BE2C (cell line): ENCODE results near the gene DYRK1A.
"Not testable (repeated sequence)": the region's sequence is repeated elsewhere in the genome, so short reads cannot be mapped to it uniquely, and the experiment has no call there.

Source experiments
- DNase-seq: peaks from one replicate; pipeline ENCODE4 v3.0.0-alpha.2; 2020
- H3K27me3 ChIP-seq: fragments of 250-450 bp; sonication (Bioruptor Pico); 2 replicates; pipeline ENCODE4 v1.5.1; 2020; ENCODE audit warnings: mild to moderate bottlenecking
- H3K36me3 ChIP-seq: fragments of 250-450 bp; sonication (Bioruptor Pico); 2 replicates; pipeline ENCODE4 v1.5.1; 2020; ENCODE audit warnings: mild to moderate bottlenecking
- H3K4me1 ChIP-seq: fragments of 250-450 bp; sonication (Bioruptor Pico); 2 replicates; pipeline ENCODE4 v1.5.1; 2020
- H3K4me3 ChIP-seq: 2 replicates; pipeline ENCODE4 v1.5.1; 2011; ENCODE audit warnings: low read depth, low read length
- H3K9me3 ChIP-seq: fragments of 250-450 bp; sonication (Bioruptor Pico); 2 replicates; pipeline ENCODE4 v1.5.1; 2020
- TF ChIP-seq, protein P1 (sequence below): IDR thresholded peaks from 2 replicates; pipeline ENCODE4 v1.5.1; 2012; ENCODE audit warnings: mild to moderate bottlenecking, low read depth, low read length

The DYRK1A gene

DNA sequence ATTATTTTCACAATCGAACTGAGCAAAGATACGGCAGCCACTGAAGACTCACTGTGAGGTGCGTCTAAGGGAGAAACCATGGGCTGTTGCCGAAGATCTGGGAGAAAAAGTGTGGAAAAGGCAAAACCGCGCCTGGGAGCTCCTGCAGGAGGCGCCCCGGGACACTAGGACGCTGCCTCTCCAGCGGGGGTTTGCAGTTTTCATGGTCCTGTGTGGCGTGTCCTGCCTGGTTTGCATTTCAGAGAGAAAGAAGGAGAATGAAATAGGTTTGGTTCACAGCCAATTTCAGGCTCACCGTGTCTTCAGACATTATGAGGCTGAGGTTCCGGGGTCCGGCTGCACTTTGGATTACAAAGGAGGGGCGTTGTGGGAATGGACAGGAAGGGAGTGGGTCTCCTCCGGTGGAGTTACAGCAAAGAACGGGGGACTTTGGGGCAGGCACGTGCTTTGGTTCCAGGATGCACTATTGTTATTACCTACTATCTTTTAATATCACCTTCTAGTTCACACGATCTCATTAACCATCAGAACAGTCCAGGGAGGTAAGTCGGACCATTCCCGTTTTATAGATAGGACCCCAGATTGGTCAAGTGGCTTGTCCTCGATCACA, 179.8 kb downstream of the DYRK1A start:
- Histone ChIP-seq H3K4me3 (no peak overlapping the region), H3K36me3 (no peaks in the 10 kb centered on the region), H3K27me3 (no peaks in the 10 kb centered on the region), H3K9me3 (peaks cover 3% of the 10 kb centered on the region; the same call in 1 of the 2 replicates), H3K4me1 (no peaks in the 10 kb centered on the region)
- no peak for DNase-seq
- TF ChIP-seq, protein P1, sequence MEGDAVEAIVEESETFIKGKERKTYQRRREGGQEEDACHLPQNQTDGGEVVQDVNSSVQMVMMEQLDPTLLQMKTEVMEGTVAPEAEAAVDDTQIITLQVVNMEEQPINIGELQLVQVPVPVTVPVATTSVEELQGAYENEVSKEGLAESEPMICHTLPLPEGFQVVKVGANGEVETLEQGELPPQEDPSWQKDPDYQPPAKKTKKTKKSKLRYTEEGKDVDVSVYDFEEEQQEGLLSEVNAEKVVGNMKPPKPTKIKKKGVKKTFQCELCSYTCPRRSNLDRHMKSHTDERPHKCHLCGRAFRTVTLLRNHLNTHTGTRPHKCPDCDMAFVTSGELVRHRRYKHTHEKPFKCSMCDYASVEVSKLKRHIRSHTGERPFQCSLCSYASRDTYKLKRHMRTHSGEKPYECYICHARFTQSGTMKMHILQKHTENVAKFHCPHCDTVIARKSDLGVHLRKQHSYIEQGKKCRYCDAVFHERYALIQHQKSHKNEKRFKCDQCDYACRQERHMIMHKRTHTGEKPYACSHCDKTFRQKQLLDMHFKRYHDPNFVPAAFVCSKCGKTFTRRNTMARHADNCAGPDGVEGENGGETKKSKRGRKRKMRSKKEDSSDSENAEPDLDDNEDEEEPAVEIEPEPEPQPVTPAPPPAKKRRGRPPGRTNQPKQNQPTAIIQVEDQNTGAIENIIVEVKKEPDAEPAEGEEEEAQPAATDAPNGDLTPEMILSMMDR = no peak

DNA sequence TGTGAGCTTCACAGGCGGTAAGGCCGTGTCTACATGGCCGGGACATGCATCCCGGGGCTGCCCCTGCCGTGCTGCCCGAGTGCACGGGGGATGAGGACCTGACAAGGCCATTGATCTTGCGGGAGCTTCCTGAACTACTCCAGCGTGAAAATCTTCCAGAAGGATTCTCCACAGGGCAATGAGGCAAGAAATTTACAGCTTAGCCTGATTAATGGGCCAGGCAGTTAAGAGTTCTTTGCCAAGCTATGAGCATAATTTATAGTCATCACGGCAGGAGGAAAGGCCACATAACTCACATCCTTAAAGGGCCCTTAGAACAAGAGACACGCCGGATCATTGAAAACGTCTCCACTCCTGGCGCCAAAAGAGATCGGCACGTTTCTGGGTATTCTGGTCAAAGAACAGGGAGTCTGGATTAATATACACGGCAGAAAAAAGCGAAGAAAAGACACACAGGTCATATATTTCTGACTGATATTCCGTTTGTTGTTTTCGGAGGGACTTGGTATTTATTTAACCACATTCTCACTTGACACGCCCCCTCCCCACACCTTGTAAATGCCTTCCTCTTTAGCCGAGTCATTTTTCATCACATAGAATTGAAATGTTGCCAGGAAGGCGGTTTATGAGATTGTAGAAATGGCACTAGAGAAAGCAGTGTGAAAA, 180.5 kb downstream of the DYRK1A start:
- Histone ChIP-seq H3K36me3 (no peaks in the 10 kb centered on the region), H3K27me3 (no peaks in the 10 kb centered on the region), H3K4me1 (no peaks in the 10 kb centered on the region), H3K4me3 (no peak overlapping the region), H3K9me3 (peaks cover 3% of the 10 kb centered on the region; the same call in 1 of the 2 replicates)
- DNase-seq = no peak
- TF ChIP-seq, protein P1 = no peak

DNA sequence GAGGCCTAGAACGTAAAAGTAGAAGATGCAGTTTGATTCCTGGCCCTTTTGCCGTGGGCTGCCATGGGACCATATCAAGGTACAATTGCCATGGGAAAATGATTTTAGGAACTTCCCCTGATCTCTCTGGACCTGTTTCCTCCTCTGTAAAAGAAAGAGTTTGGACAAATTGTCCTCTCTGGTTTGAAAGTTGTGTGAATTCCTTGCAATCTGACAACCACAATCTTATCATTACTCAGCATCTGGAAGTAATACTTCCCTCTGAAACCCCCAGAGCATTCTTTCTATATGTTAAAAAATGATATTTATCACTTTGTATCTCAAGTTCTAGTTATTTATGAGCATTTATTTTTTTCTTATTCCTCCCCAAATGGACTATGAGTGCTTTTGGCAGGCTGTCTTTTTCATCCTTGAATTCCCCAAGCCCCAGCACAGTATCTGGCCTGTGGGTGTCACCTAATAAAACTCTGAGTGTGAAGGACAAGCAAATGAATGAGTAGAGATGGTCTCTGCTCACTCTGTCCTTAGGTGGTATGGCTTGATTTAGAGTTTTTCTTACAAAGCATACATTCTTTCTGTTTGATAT, 181.1 kb downstream of the DYRK1A start:
- no peak for DNase-seq
- TF ChIP-seq, protein P1 = no peak
- H3K36me3 ChIP-seq = no peaks in the 10 kb centered on the region

DNA sequence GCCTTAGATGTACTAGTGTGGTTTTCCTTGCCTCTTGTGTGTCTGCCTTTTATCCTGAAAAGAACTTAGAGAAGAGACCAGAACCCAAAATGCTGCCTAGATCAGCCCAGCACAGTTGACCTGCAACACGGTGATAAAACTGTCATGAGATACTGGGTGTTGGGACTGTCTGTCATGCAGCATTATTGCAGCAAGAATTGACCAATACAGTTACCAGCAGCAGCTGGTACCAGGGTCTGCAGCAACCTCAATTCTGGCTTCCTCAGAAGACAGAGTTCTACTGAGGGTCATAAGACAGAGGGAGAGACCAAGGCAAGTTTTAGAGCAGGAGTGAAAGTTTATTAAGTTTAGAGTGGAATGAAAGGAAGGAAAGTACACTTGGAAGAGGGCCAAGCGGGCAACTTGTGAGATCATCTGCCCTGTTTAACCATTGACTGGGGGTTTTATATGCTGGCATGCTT, 182.0 kb downstream of the DYRK1A start:
- TF ChIP-seq, protein P1 = no peak
- H3K4me3 ChIP-seq = no peak overlapping the region
- peaks cover 3% of the 10 kb centered on the region; the same call in 1 of the 2 replicates for H3K9me3 ChIP-seq
- no peaks in the 10 kb centered on the region for H3K27me3 ChIP-seq
- no peaks in the 10 kb centered on the region for H3K4me1 ChIP-seq
- no peaks in the 10 kb centered on the region for H3K36me3 ChIP-seq
- DNase-seq = no peak

More for the DNA sequence above, 181.1 kb downstream of the DYRK1A start:
- Histone ChIP-seq H3K4me1 (no peaks in the 10 kb centered on the region), H3K27me3 (no peaks in the 10 kb centered on the region), H3K4me3 (no peak overlapping the region), H3K9me3 (peaks cover 3% of the 10 kb centered on the region; the same call in 1 of the 2 replicates)

DNA sequence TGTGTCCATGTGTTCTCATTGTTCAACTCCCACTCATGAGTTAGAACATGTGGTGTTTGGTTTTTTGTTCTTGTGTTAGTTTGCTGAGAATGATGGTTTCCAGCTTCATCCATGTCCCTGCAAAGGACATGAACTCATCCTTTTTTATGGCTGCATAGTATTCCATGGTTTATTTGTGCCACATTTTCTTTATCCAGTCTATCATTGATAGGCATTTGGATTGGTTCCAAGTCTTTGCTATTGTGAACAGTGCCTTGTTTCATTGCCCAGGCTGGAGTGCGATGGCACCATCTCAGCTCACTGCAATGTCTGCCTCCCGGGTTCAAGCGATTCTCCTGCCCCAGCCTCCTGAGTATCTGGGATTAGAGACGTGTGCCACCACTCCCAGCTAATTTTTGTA, 183.2 kb downstream of the DYRK1A start:
- not testable (repeated sequence) for H3K27me3 ChIP-seq, H3K9me3 ChIP-seq, H3K4me1 ChIP-seq, H3K36me3 ChIP-seq, H3K4me3 ChIP-seq, DNase-seq

DNA sequence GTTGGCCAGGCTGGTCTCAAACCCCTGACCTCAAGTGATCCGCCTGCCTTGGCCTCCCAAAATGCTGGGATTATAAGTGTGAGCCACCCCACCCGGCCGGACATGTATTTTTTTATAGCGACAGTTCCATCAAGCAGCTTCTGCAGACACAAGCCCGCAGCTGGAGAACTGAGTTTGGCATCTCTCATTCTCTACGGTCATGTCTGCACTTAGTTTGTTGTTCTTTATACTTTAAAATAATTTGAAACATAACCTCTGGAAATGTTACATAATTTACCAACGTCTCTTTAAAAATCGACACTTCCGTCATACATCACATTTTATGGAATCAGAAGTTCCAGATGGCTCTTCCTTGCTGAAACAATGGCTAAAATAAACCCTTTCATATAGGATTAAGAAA, 183.6 kb downstream of the DYRK1A start:
- no peak for DNase-seq
- Histone ChIP-seq H3K4me3 (no peak overlapping the region), H3K27me3 (no peaks in the 10 kb centered on the region), H3K4me1 (no peaks in the 10 kb centered on the region), H3K36me3 (no peaks in the 10 kb centered on the region), H3K9me3 (peaks cover 3% of the 10 kb centered on the region; the same call in 1 of the 2 replicates)
- TF ChIP-seq, protein P1 = no peak
